Measurements from ENCODE around the gene STX1B. TPM values are rescaled to one million over a fixed set of nuclear protein-coding genes. Genes with fewer than 3 reads are reported as not detected.

Gene STX1B
- total and polyA plus RNA-seq, 4 donors: 0.09 to 1.2 (median 0.51) TPM

Small RNA genes within 50 kb of the gene (small RNA-seq; reads per million reads assigned to genes)
- gene AC135048.1: not detected

Other genes starting within 250 kb of the STX1B start
- gene CFAP119, start 248.6 kb downstream of the STX1B start, total RNA-seq: 1 to 10 TPM in 1 of 2 donors, under 1 TPM in 1; 0.33 to 2.7 TPM
- gene CFAP119, start 248.6 kb downstream of the STX1B start, polyA plus RNA-seq: 1 to 10 TPM in 1 of 2 donors, under 1 TPM in 1; 0.82 to 1.6 TPM
- 10 to 100 TPM; 41.0 to 55.4 TPM for gene RNF40, start 248.3 kb downstream of the STX1B start, total RNA-seq
- 10 to 100 TPM; 25.9 to 27.1 TPM for gene RNF40, start 248.3 kb downstream of the STX1B start, polyA plus RNA-seq
- 1 to 10 TPM; 3.3 to 4.2 TPM for gene ZNF629, start 223.4 kb downstream of the STX1B start, total RNA-seq
- 1 to 10 TPM in 1 of 2 donors, under 1 TPM in 1; 0.86 to 3.5 TPM for gene ZNF629, start 223.4 kb downstream of the STX1B start, polyA plus RNA-seq
- 1 to 10 TPM; 3.4 to 6.1 TPM for gene BCL7C, start 116.6 kb downstream of the STX1B start, total RNA-seq
- 1 to 10 TPM; 4.9 to 7.1 TPM for gene BCL7C, start 116.6 kb downstream of the STX1B start, polyA plus RNA-seq
- under 1 TPM in 1 of 2 donors, not detected in 1; 0.75 TPM for gene CTF1, start 114.0 kb downstream of the STX1B start, total RNA-seq
- gene CTF1, start 114.0 kb downstream of the STX1B start, polyA plus RNA-seq: under 1 TPM; 0.19 to 0.35 TPM
- gene FBXL19, start 87.1 kb downstream of the STX1B start, total RNA-seq: 1 to 10 TPM; 3.0 to 4.8 TPM
- gene FBXL19, start 87.1 kb downstream of the STX1B start, polyA plus RNA-seq: 1 to 10 TPM in 1 of 2 donors, under 1 TPM in 1; 0.31 to 2.4 TPM
- gene ORAI3, start 61.6 kb downstream of the STX1B start, total RNA-seq: 10 to 100 TPM; 26.6 to 39.1 TPM
- 10 to 100 TPM; 28.8 to 34.1 TPM for gene ORAI3, start 61.6 kb downstream of the STX1B start, polyA plus RNA-seq
- gene SETD1A, start 52.9 kb downstream of the STX1B start, total RNA-seq: 1 to 10 TPM; 3.6 to 3.8 TPM
- gene SETD1A, start 52.9 kb downstream of the STX1B start, polyA plus RNA-seq: 1 to 10 TPM; 2.7 to 4.9 TPM
- gene HSD3B7, start 25.4 kb downstream of the STX1B start, total RNA-seq: 10 to 100 TPM; 23.9 to 84.8 TPM
- 10 to 100 TPM; 74.0 to 93.9 TPM for gene HSD3B7, start 25.4 kb downstream of the STX1B start, polyA plus RNA-seq
- 10 to 100 TPM; 11.4 to 19.8 TPM for gene STX4, start 22.9 kb upstream of the STX1B start, total RNA-seq
- 10 to 100 TPM; 14.9 to 22.1 TPM for gene STX4, start 22.9 kb upstream of the STX1B start, polyA plus RNA-seq
- 1 to 10 TPM; 4.4 to 4.8 TPM for gene ZNF668, start 63.6 kb upstream of the STX1B start, total RNA-seq
- 1 to 10 TPM in 1 of 2 donors, under 1 TPM in 1; 0.92 to 3.3 TPM for gene ZNF668, start 63.6 kb upstream of the STX1B start, polyA plus RNA-seq
- 1 to 10 TPM; 5.4 to 9.6 TPM for gene ZNF646, start 63.8 kb upstream of the STX1B start, total RNA-seq
- gene ZNF646, start 63.8 kb upstream of the STX1B start, polyA plus RNA-seq: 1 to 10 TPM in 1 of 2 donors, under 1 TPM in 1; 0.89 to 2.7 TPM
- 10 to 100 TPM in 1 of 2 donors, under 1 TPM in 1; 0.51 to 14.5 TPM for gene PRSS53, start 78.3 kb upstream of the STX1B start, total RNA-seq
- gene PRSS53, start 78.3 kb upstream of the STX1B start, polyA plus RNA-seq: 1 to 10 TPM; 1.6 to 4.4 TPM
- gene VKORC1, start 84.2 kb upstream of the STX1B start, total RNA-seq: 100 to 1,000 TPM in 1 of 2 donors, 10 to 100 TPM in 1; 29.9 to 166 TPM
- gene VKORC1, start 84.2 kb upstream of the STX1B start, polyA plus RNA-seq: 100 to 1,000 TPM; 360 to 519 TPM
- gene BCKDK, start 97.7 kb upstream of the STX1B start, total RNA-seq: 10 to 100 TPM; 10.0 to 29.5 TPM
- 10 to 100 TPM; 40.2 to 41.6 TPM for gene BCKDK, start 97.7 kb upstream of the STX1B start, polyA plus RNA-seq
- gene KAT8, start 107.0 kb upstream of the STX1B start, total RNA-seq: 10 to 100 TPM; 20.9 to 37.4 TPM
- 10 to 100 TPM; 15.9 to 18.3 TPM for gene KAT8, start 107.0 kb upstream of the STX1B start, polyA plus RNA-seq
- gene PRSS8, start 125.1 kb upstream of the STX1B start, total RNA-seq: 1 to 10 TPM; 1.1 to 8.3 TPM
- gene PRSS8, start 125.1 kb upstream of the STX1B start, polyA plus RNA-seq: 10 to 100 TPM in 1 of 2 donors, 1 to 10 TPM in 1; 8.5 to 50.1 TPM
- under 1 TPM; 0.09 to 0.50 TPM for gene PRSS36, start 139.4 kb upstream of the STX1B start, total RNA-seq
- gene PRSS36, start 139.4 kb upstream of the STX1B start, polyA plus RNA-seq: 1 to 10 TPM in 1 of 2 donors, under 1 TPM in 1; 0.74 to 2.1 TPM
- gene FUS, start 169.5 kb upstream of the STX1B start, total RNA-seq: 10 to 100 TPM; 36.4 to 51.5 TPM
- 10 to 100 TPM in 1 of 2 donors, 1 to 10 TPM in 1; 7.5 to 42.3 TPM for gene FUS, start 169.5 kb upstream of the STX1B start, polyA plus RNA-seq
- gene PYCARD, start 192.1 kb upstream of the STX1B start, total RNA-seq: 10 to 100 TPM in 1 of 2 donors, 1 to 10 TPM in 1; 6.7 to 35.9 TPM
- gene PYCARD, start 192.1 kb upstream of the STX1B start, polyA plus RNA-seq: 10 to 100 TPM in 1 of 2 donors, 1 to 10 TPM in 1; 9.7 to 11.8 TPM
- under 1 TPM in 1 of 2 donors, not detected in 1; under 0.01 TPM for gene TRIM72, start 203.5 kb upstream of the STX1B start, total RNA-seq
- under 1 TPM; 0.02 to 0.10 TPM for gene TRIM72, start 203.5 kb upstream of the STX1B start, polyA plus RNA-seq
- not detected for gene PYDC1, start 206.5 kb upstream of the STX1B start, total RNA-seq
- not detected for gene PYDC1, start 206.5 kb upstream of the STX1B start, polyA plus RNA-seq
- gene ITGAM, start 249.3 kb upstream of the STX1B start, total RNA-seq: 10 to 100 TPM in 1 of 2 donors, 1 to 10 TPM in 1; 5.3 to 10.1 TPM
- 1 to 10 TPM in 1 of 2 donors, under 1 TPM in 1; 0.65 to 2.9 TPM for gene ITGAM, start 249.3 kb upstream of the STX1B start, polyA plus RNA-seq